HPDE6-E6E7 (cell line): Measurements from ENCODE around the gene GPSM1.
"Not testable (repeated sequence)": the region's sequence is repeated elsewhere in the genome, so short reads cannot be mapped to it uniquely, and the experiment has no call there.

Source experiments
- DNase-seq: peaks from one replicate; pipeline ENCODE4 v3.0.0; 2011; ENCODE audit warnings: missing footprints; ENCODE audit errors: extremely low spot score

GPSM1 gene

GRCh38 chr9:136318111-136318775 lies 9.1 kb upstream of the GPSM1 start:
- DNase-seq = no peak

GRCh38 chr9:136318776-136319241 lies 8.5 kb upstream of the GPSM1 start:
- DNase-seq = no peak

GRCh38 chr9:136319244-136319643 lies 8.1 kb upstream of the GPSM1 start:
- DNase-seq = not testable (repeated sequence)

GRCh38 chr9:136319955-136320354 lies 7.4 kb upstream of the GPSM1 start:
- not testable (repeated sequence) for DNase-seq

- DNase-seq = not testable (repeated sequence)
These were observed 6.4 kb upstream of the GPSM1 start for GRCh38 chr9:136320972-136321371.

- no peak for DNase-seq
These were observed 5.8 kb upstream of the GPSM1 start for GRCh38 chr9:136321561-136321960.

GRCh38 chr9:136322756-136323330 lies 4.5 kb upstream of the GPSM1 start:
- no peak for DNase-seq

- DNase-seq = no peak
These were observed 4.0 kb upstream of the GPSM1 start for GRCh38 chr9:136323371-136323789.

GRCh38 chr9:136324501-136325300 lies 2.6 kb upstream of the GPSM1 start:
- no peak for DNase-seq

GRCh38 chr9:136325358-136325757 lies 2.0 kb upstream of the GPSM1 start:
- DNase-seq = no peak

- no peak for DNase-seq
These were observed 1.1 kb upstream of the GPSM1 start for GRCh38 chr9:136326061-136326760.

- no peak for DNase-seq
These were observed 507 bp upstream of the GPSM1 start for GRCh38 chr9:136326761-136327303.

- no peak for DNase-seq
These were observed 777 bp downstream of the GPSM1 start for GRCh38 chr9:136328011-136328621.

GRCh38 chr9:136328622-136329041 lies 1.3 kb downstream of the GPSM1 start:
- no peak for DNase-seq

- no peak for DNase-seq
These were observed 1.9 kb downstream of the GPSM1 start for GRCh38 chr9:136329211-136329627.

GRCh38 chr9:136329636-136330405 lies 2.5 kb downstream of the GPSM1 start:
- no peak for DNase-seq

- DNase-seq = no peak
These were observed 3.2 kb downstream of the GPSM1 start for GRCh38 chr9:136330406-136330990.

- no peak for DNase-seq
These were observed 3.7 kb downstream of the GPSM1 start for GRCh38 chr9:136331030-136331429.

GRCh38 chr9:136331556-136332481 lies 4.5 kb downstream of the GPSM1 start:
- DNase-seq = no peak
